ENCODE results near the gene HEPN1. TPM values are rescaled to one million over a fixed set of nuclear protein-coding genes. Genes with fewer than 3 reads are reported as not detected.
A peak's percentile ranks its signal among the peaks of the same experiment; 100 is the strongest.

The HEPN1 gene
- total and polyA plus RNA-seq, 2 of the 4 experiments (the other 2 are of a cell fraction): not detected

DNA sequence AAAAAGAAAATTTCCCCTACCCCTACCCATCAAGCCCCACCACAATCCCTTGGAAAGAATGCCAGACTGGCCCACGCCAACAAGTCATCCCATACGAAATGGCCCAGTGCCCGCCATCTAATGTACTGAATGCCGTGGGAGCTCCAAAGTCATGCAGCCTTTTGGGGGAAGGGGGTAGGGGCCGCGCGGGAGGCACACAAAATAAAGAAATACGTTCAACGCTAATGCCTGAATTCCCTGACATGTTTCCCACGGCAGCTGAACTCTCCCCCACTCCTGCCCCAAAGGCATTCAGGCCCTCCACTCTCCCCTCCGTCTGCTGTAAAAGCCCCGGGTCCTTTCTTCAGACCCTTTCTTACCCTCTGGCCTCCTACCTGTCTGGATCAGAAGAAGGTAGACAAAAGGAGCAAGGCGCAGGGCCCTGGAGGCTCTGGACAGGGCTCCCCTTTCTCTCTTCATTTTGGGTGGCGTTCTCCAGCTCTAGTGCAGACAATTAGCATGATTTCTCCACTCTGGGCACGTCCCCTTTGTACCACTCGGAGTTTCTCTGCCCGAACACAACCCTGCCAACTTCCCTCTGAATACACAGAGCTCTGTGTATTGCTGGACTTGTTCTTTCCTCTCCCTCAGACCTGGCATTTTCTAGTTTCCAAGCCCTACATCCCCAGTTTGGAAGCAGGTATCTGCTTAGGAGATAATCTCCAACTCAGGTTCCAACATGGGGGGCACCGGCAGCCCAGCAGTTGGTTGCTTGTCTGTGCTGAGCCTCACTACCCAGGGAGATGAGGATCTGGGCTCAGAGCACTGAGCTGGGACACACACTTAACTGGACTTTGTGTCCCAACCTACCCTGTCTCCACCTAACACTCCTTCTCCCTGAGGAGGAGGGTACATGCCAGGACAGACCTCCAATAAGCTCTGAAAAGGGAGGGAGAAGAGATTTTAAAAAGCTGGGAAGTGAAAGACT, 16.8 kb downstream of the HEPN1 start, which contains the start of gene HEPACAM:
HEPACAM (minus strand) TSS at position 500 of the 967 bp plus-strand sequence; CDS start at position 459, 41 bp downstream.
- Histone ChIP-seq H3K4me2 (ENCODE audit: low read depth, low read length) (peak within 1 kb of the TSS; percentile 84), H3K4ac (ENCODE audit: low read depth, low read length) (peak within 1 kb of the TSS; percentile 92), H3K4me1 (ENCODE audit: control insufficient read depth, insufficient read depth, low read length) (peaks cover 17% of the 10 kb centered on the region), H3K18ac (ENCODE audit: low read depth, low read length) (peak within 1 kb of the TSS; percentile 90), H3K79me1 (ENCODE audit: low read depth in 1 of 2, low read length in 2 of 2) (no peaks in the 10 kb centered on the region), H3K23ac (ENCODE audit: low read depth, low read length) (no peak within 1 kb of the TSS; the same call in 1 of the 2 replicates), H2BK15ac (ENCODE audit: low read depth, low read length) (peak within 1 kb of the TSS; percentile 93; the same call in 2 of the 3 replicates), H2BK120ac (ENCODE audit: low read depth, low read length) (peak within 1 kb of the TSS; percentile 91), H3K27me3 (ENCODE audit: control insufficient read depth, insufficient read depth, low read length) (no peaks in the 10 kb centered on the region), H3K9ac (ENCODE audit: low read depth, low read length) (no peak within 1 kb of the TSS), H2AK9ac (replicated peaks; ENCODE audit: low read depth, low read length, poor library complexity) (no peak within 1 kb of the TSS), H3K9me3 (ENCODE audit: control insufficient read depth, insufficient read depth, low read length) (no peaks in the 10 kb centered on the region), H4K91ac (ENCODE audit: insufficient read depth, low read depth, low read length) (peak within 1 kb of the TSS; percentile 90), H3K14ac (replicated peaks; ENCODE audit: low read depth, low read length) (peak within 1 kb of the TSS; percentile 18; the same call in 1 of the 2 replicates), H3K4me3 (ENCODE audit: insufficient read depth, low read depth, low read length) (no peak within 1 kb of the TSS), H2BK20ac (ENCODE audit: low read depth, low read length) (peak within 1 kb of the TSS; percentile 94), H2AK5ac (ENCODE audit: low read depth, low read length) (peak within 1 kb of the TSS; percentile 69; the same call in 1 of the 2 replicates), H4K8ac (ENCODE audit: low read depth in 2 of 2, low read length in 2 of 2) (peak within 1 kb of the TSS; percentile 47 to 80; a peak in 3 of 4 replicates), H4K20me1 (ENCODE audit: insufficient read depth, low read length) (no peaks in the 10 kb centered on the region), H3K56ac (ENCODE audit: extremely low read depth, insufficient read depth, low read length) (no peak within 1 kb of the TSS), H2BK5ac (ENCODE audit: low read depth, low read length, poor library complexity, severe bottlenecking) (peak within 1 kb of the TSS; percentile 61), H4K5ac (ENCODE audit: low read depth, low read length) (peak within 1 kb of the TSS; percentile 71), H2AFZ (replicated peaks; ENCODE audit: low read length, poor library complexity) (peak within 1 kb of the TSS; percentile 16), H3K27ac (ENCODE audit: insufficient read depth, low read length) (peak within 1 kb of the TSS; percentile 81), H3K36me3 (ENCODE audit: control insufficient read depth, insufficient read depth, low read length) (no peaks in the 10 kb centered on the region), H3K9me1 (ENCODE audit: insufficient read depth, low read length) (peaks cover 4% of the 10 kb centered on the region; the same call in 1 of the 2 replicates)
- in situ Hi-C loops (cut with MboI; ENCODE audit: low sequenced_read_pairs): no loop called here
- dilution Hi-C loops (cut with HindIII; ENCODE audit: low sequenced_read_pairs, unreplicated experiment): no loop called here
- ATAC-seq (ENCODE audit: low read depth): no peak
- ChIA-PET CTCF (interaction anchor here (0.6 to 1.2 kb wide), 3 partner anchors 8 to 386 kb away, joined by 4 to 5 read pairs (median 5); no protein-coding TSS in a partner anchor), POLR2A (ENCODE audit: unreplicated experiment) (no interaction called here)
- DNase-seq: no peak
- 89% methylated on average over 6 of the region's 18 CpGs; no CpG with 5 or more reads in 1 of the 2 experiments for WGBS, 2 experiments (ENCODE audit: extremely low coverage in 2 of 2, insufficient read length in 1 of 2)
- intact Hi-C loops (cut with micrococcal nuclease): no loop called here
- no TSS peak for BruUV-seq (replicated peaks)
- TF ChIP-seq RAD21 (IDR thresholded peaks at IDR 0.05; ENCODE audit: low read length): no peak
- no peak for TF ChIP-seq MAZ (IDR thresholded peaks at IDR 0.05; ENCODE audit: borderline replicate concordance, low read depth, low read length)
- no peak for TF ChIP-seq BHLHE40 (IDR thresholded peaks at IDR 0.05; ENCODE audit: low read depth, low read length)
- no peak for TF ChIP-seq CEBPB (IDR thresholded peaks at IDR 0.05; ENCODE audit: low read depth, low read length)
- TF ChIP-seq SMC3 (IDR thresholded peaks at IDR 0.05; ENCODE audit: low read depth, low read length): no peak
- TF ChIP-seq MAFK (IDR thresholded peaks at IDR 0.05; ENCODE audit: low read depth, low read length): no peak
- TF ChIP-seq RCOR1 (IDR thresholded peaks at IDR 0.05; ENCODE audit: insufficient replicate concordance, low read length): no peak
- TF ChIP-seq, protein P1, sequence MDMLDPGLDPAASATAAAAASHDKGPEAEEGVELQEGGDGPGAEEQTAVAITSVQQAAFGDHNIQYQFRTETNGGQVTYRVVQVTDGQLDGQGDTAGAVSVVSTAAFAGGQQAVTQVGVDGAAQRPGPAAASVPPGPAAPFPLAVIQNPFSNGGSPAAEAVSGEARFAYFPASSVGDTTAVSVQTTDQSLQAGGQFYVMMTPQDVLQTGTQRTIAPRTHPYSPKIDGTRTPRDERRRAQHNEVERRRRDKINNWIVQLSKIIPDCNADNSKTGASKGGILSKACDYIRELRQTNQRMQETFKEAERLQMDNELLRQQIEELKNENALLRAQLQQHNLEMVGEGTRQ (IDR thresholded peaks at IDR 0.05; ENCODE audit: low read depth, low read length): no peak
- TF ChIP-seq, protein P2, sequence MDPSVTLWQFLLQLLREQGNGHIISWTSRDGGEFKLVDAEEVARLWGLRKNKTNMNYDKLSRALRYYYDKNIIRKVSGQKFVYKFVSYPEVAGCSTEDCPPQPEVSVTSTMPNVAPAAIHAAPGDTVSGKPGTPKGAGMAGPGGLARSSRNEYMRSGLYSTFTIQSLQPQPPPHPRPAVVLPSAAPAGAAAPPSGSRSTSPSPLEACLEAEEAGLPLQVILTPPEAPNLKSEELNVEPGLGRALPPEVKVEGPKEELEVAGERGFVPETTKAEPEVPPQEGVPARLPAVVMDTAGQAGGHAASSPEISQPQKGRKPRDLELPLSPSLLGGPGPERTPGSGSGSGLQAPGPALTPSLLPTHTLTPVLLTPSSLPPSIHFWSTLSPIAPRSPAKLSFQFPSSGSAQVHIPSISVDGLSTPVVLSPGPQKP (IDR thresholded peaks at IDR 0.05; ENCODE audit: borderline replicate concordance, low read depth, low read length): no peak
- TF ChIP-seq POLR2A (IDR thresholded peaks at IDR 0.05; ENCODE audit: low read depth, low read length): no peak
- no peak for TF ChIP-seq NFE2L2 (IDR thresholded peaks at IDR 0.05; ENCODE audit: low read depth, low read length)
- no peak for TF ChIP-seq MXI1 (IDR thresholded peaks at IDR 0.05; ENCODE audit: borderline replicate concordance, low read depth, low read length)
- TF ChIP-seq CHD1 (IDR thresholded peaks at IDR 0.05; ENCODE audit: low read depth, low read length): no peak

Data from IMR-90 (cell line).